Stimulated activated CD4-positive, alpha-beta T cell treated with anti-CD3 and anti-CD28 coated beads, Interleukin-15, amount 100 ng/mL, for 24 hours (primary cell): ENCODE results near the gene KCNH4.
A peak's percentile ranks its signal among the peaks of the same experiment; 100 is the strongest.

Experiments
- DNase-seq: peaks from one replicate; pipeline ENCODE4 v3.0.0-alpha.2; 2020

KCNH4 gene

GRCh38 chr17:42135664-42136653, 45.0 kb downstream of the KCNH4 start:
- no peak for DNase-seq

- DNase-seq, result no peak
Measured at GRCh38 chr17:42135151-42135550, 45.8 kb downstream of the KCNH4 start.

DNA sequence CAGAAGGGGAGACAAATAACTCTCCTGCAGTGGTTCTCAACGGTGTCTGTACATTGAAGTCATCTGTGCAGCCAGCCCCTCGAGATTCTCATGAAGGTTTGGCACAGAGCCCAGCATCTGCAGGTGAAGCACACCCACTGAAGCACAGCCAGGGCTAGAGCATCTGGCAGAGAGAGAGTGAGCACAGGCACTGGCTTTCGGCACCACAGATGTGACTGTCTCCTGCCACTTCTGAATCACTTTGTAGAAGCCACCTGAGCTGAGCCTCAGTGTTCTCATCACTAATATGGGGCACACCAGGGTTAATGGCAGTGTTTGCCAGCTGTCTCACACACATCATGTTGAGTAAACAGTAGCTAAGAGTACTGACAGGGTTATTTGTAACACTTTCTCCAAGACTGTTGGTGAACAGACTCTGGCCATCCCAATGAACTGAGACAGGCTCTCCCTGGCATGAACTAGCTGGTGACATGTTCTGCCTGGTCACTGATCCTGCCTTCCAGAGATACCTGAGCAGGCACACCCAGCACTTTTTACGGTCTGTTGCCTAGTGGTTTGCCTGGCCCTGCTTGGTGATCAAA, 47.4 kb downstream of the KCNH4 start:
- peak; percentile 37 for DNase-seq

GRCh38 chr17:42132941-42133340, 48.0 kb downstream of the KCNH4 start:
- DNase-seq, result peak; percentile 61

DNA sequence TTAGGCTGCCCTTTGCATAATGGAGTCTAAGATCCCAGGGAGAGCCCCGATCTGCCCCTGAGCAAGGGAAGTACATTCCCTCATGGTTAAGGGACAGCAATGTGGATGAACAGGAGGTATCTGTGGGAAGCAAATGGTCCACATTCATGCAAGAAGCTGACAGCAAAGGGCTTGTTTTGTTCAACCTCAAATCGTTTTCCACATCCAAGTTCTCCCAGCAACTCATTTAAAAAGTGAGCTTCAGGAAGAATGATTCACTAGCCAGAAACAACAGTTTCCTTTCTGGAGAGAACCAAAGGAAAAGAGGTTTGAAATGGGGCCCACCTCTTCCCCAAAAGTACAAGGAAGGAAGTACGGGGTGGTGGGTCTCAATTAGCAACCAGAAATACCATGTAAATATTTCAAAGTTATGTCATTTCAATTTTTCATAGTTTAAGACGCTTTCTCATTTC, 48.9 kb downstream of the KCNH4 start:
- no peak for DNase-seq

GRCh38 chr17:42131232-42131631, 49.7 kb downstream of the KCNH4 start:
- DNase-seq, result no peak

- DNase-seq, result no peak
Measured at GRCh38 chr17:42130310-42130936, 50.5 kb downstream of the KCNH4 start.

- no peak for DNase-seq
Measured at GRCh38 chr17:42129109-42129837, 51.7 kb downstream of the KCNH4 start.

- no peak for DNase-seq
Measured at GRCh38 chr17:42127414-42127813, 53.5 kb downstream of the KCNH4 start.

DNA sequence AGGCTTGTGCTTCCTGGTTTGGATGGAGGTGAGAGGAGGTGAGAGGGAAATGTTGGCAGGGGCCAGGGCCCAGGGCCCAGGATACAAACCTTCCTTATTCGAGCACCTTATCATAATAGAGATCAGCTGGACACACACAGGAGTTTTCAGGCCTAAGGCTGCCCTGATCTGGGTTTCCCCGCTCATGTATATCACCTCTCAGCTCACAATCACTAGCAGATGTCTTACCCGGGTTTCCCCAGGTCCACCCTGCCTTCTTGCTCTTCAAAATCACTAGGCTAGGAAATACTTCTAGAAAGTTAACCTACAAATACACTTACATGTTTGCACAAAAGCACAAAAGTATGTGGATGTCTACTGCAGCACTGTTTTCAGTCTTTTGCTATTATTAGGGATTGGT, 54.1 kb downstream of the KCNH4 start:
- DNase-seq, result no peak

DNA sequence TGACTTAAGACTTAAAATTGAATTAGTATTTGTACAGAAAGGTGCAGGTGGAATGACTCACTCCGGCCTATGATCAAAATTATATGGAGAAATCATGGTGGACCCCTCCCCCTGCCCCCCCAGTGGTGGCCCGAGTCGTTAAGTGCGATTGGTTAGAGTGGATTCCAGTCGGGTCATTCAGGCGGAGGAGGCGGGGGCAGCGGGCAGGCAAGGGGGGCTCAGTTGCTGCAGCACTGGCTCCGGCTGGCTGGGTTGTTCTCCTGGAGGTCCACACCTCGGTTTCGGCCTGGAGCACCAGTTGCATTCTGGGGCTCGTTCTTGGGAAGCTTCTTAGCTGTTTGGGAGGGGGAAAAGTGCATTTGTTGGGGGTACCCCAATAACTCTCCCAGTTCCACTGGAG, 55.4 kb downstream of the KCNH4 start:
- no peak for DNase-seq

DNA sequence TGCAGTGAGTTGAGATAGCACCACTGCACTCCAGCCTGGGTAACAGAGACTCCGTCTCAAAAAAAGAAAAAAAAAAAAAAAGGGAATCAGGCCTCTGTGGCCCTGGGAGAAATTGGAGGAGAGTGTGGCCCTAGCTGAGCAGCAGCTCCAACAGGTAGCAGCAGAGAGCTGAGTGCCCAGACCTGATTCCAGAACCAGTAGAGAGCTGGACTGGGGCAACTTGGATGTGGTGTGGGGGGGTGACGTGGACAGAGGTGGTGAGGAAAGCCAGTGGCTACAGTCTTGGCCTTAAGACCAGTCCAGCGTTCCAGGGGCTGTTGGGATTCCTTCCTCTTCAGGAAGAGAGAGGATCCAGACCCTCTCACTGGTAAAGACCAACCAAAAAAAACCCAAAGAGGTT, 56.7 kb downstream of the KCNH4 start:
- no peak for DNase-seq

- DNase-seq, result no peak
Measured at GRCh38 chr17:42122371-42123303, 58.3 kb downstream of the KCNH4 start, which contains the start of gene HSPB9. Gene HSPB9, plus strand, starts transcription at chr17:42122804. Its CDS starts 47 bp downstream, at chr17:42122851.

GRCh38 chr17:42120770-42121769, 59.9 kb downstream of the KCNH4 start, which contains the start of gene KAT2A:
Gene KAT2A, minus strand, starts transcription at chr17:42121367. Its CDS starts 63 bp downstream, at chr17:42121304.
- DNase-seq, result peak; percentile 87

GRCh38 chr17:42120161-42120769, 60.7 kb downstream of the KCNH4 start:
- DNase-seq, result no peak

DNA sequence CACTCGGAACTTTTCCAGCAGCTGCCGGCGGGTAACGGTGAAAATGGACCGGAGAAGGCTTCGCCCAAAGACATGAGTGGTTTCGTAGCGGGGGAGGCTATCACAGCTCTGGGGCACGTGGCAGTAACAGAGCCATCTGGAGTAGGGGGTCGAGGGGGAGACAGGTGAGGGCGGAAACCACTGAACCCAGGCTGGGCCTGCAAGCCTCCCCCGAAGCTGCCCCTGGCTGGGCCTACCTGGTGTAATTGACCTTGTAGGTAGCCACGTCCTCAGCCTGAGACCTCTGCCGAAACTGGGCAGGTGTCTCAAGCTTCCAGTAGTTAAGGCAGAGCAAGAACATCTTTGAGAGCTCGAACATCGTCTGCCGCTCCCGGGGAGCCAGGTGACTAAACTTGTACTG, 61.6 kb downstream of the KCNH4 start:
- DNase-seq, result no peak

DNA sequence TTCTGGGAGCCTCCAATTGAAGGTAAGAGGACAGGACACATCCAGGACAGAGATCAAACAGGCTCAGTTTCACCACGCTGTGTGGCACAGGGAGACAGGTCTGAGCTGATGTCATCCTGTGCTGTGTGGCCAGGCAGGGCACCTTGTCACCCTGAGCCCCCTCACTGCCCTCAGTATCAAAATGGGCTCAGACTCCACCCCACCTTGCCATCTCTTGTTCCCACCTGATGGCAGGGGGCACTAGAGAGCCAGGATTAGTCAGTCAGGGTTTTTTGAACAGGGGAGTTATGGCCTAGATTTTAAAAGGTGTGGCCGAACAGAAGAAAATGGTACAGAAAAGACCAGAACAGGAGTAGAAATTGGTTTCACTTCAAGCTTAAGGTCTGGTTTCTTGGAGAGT, 62.4 kb downstream of the KCNH4 start:
- DNase-seq, result peak; percentile 60

DNA sequence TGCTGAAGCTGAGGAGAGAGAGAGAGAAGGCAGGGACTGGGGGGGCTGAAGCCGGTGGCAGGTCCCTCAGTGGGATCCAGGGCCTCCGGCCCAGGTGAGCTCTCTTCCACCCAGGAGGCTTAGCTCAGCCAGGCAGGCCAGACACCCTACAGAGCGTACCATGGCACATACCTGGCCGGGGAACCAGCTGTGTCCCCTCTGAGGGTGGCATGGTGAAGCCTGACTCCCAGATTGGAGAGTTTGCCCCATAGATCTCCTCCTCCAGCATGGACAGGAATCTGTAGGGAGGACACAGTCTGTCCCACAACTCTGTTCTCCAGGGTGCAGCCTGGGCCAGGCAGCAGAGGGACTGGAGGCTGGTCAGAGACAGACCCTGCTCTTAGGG, 62.8 kb downstream of the KCNH4 start:
- no peak for DNase-seq

DNA sequence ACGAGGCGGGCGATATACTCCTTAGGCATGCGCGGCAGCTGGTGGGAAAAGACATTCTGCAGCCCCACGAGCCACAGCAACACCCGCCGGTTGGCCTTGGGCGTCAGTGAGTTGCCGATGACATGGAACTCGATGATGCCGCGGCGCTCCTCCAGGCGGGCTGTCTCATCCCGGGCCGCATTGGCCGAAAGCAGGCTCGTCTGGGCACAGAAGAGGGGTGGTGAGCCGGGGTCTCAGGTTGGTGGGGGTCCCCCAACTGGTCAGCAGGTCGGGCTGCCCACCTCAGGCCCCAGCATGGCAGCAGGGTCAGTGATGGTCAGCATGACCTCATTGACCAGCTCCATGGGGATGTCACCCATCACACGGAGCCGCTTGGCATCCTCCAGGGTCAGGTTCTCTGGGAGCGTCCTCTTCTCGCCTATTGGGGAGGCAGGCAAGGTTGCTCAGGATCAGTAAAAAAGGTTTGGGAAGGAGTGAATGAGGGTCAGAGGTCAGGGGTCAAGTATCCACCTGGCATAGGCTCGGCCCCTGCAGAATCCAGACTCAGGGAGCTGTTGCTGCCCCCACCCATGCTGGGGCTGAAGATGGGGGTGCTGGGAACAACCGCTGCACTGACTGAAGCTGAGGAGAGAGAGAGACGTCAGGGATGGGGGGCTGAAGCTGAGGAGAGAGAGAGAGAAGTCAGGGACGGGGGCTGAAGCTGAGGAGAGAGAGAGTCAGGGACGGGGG, 63.4 kb downstream of the KCNH4 start:
- DNase-seq, result no peak
